Body of pancreas (tissue), 4 donors: ENCODE measurements around the gene HOXC5.

Experiments
- POLR2A ChIP-seq, 3 donors: fragments of 450-650 bp; IDR thresholded peaks; one replicate each; pipeline ENCODE4 v1.6.1; 2016; ENCODE audit warnings: antibody characterized with exemption in 3 of 3, mild to moderate bottlenecking in 2 of 3
- TF ChIP-seq, protein P1 (sequence below), 7 experiments: fragments of 450-650 bp in 4 of 7; fragments of 200-600 bp in 3 of 7; sonication (generic) in 3 of 7; IDR thresholded peaks; one replicate each; pipeline ENCODE4 v1.5.1; 2016 to 2019; ENCODE audit warnings: antibody characterized with exemption in 7 of 7

DNA sequence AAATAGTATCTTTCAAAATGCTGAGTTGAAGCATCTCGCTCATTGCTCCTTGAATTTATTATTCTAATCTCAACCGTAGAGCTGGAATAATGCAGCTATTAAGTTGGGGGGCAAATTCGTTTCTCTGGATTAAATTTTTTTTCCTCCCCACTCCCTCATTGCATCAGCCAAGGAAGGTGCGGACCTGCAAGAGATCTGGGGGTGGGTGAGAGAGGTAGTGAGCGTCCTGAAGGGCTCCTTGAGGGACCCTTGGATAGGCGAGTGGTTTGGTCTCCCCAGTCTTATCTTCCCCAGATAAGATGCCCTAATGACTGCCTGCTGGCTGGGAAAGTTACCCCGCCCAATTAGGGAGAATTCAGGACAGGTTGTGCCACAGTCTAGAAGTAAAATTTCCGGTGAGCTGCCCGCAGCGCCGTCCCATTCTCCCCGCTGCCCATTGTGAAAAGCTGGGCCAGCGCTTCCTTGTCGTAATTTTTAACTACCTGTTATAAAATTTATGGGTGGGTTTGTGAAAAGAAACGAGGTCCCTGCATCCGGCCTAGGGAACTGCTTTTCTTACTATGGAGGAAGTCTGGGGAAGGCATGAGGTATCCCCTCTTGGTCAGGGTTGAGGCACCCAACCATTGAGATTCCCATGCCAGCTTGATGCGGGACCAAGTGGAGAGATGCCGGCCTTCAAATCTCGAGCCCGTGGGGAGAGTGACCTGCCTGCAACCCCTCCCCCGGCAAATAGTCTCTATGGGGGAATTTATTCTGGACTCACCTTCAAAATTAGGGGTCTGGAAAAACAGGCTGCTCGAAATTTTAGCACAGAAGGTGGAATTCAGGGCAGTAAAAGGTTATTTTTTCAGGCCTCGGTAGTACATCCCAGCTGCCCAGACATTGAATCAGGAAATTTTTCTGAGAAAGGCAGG, 17.6 kb upstream of the HOXC5 start:
- TF ChIP-seq, protein P1, sequence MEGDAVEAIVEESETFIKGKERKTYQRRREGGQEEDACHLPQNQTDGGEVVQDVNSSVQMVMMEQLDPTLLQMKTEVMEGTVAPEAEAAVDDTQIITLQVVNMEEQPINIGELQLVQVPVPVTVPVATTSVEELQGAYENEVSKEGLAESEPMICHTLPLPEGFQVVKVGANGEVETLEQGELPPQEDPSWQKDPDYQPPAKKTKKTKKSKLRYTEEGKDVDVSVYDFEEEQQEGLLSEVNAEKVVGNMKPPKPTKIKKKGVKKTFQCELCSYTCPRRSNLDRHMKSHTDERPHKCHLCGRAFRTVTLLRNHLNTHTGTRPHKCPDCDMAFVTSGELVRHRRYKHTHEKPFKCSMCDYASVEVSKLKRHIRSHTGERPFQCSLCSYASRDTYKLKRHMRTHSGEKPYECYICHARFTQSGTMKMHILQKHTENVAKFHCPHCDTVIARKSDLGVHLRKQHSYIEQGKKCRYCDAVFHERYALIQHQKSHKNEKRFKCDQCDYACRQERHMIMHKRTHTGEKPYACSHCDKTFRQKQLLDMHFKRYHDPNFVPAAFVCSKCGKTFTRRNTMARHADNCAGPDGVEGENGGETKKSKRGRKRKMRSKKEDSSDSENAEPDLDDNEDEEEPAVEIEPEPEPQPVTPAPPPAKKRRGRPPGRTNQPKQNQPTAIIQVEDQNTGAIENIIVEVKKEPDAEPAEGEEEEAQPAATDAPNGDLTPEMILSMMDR (IDR thresholded peaks at IDR 0.05) = no peak
- TF ChIP-seq POLR2A (IDR thresholded peaks at IDR 0.05) = no peak
